GM19395 (cell line): ENCODE results near the gene ZNF273.
"Not testable (repeated sequence)": the region's sequence is repeated elsewhere in the genome, so short reads cannot be mapped to it uniquely, and the experiment has no call there.

Experiments used
- ATAC-seq: cut with Tn5 transposase; IDR thresholded peaks from one replicate; pipeline ENCODE4 v1.9.1; 2021; ENCODE audit warnings: mild to moderate bottlenecking, moderate library complexity; ENCODE audit not compliant: unreplicated experiment

ZNF273 gene

DNA sequence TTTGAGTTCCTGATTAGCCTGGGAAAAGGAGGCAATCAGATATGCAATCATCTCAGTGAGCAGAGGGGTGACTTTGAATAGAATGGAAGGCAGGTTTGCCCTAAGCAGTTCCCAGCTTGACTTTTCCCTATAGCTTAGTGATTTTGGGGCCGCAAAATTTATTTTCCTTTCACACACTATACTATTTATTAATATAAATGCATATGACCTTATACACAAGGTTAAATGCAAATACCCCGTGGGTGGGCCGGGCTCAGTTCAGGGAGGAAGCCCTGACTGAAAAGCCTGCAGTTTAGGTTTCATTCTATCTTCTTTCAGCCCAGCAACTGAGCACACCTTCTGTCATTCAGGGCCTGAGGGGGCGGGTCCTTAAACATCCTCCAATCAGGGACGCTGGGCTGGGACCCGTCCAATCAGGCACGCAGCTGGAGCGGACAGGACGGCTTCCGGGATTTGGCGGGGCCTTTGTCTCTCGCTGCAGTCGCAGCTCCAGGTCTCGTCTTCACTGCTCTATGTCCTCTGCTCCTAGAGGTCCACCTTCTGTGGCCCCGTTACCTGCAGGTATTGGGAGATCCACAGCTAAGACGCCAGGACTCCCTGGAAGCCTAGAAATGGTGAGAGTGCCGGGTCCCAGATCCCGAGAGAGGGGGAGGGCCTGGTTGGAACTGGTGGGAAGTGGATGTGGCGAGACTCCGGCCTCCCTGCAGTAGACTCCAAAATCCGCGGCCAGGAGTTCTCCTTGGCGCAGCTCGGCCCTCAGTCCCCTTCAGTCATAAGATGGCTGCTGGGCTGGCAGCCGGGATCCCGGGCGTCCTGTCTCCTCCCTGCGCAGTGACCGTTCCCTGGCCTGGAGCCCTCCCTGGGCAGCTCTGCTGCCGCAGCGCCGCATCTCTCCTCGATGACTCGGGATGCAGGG is at the start of gene ZNF273:
Gene ZNF273 (plus strand): TSS at position 468 of the 916 bp plus-strand sequence. CDS start 45 bp downstream, at position 513.
- peak; percentile 99 for ATAC-seq

DNA sequence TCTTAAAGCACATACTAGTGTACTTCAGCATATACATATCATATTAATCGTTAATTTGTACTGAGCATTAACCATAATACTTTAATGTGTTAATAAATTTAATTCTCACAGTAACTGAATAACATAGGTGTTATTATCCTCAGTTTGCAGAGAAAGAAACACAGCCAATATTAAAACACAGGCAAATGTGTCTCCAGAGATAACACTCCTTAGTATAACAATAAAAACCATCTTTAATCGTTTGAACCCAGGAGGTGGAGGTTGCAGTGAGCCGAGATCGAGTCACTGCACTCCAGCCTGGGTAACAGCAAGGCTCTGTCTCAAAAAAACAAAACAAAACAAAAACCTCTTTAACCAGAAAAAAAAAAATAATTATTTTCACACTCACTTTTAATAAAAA is 49.4 kb upstream of the ZNF273 start:
- no peak for ATAC-seq

DNA sequence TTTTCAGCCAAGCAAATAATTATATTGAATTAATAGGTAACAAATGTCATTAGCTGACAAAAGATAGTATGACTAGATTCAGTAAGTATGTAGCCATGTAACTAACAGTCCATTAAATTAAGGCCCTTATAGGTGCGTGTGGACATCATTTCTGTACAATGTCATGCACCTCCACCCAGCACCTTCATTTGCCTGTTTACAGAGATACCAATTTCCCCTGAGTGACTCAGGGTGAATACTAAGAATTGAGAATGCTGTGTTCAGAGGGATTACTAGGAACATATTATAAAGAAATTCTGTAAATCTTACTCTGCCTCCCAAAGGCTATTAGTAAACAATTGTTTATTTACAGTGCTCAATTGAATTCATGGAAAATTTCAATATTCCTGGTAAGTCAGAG is 48.1 kb upstream of the ZNF273 start:
- no peak for ATAC-seq

GRCh38 chr7:64863021-64863420 is 40.1 kb upstream of the ZNF273 start:
- ATAC-seq = no peak

- not testable (repeated sequence) for ATAC-seq
These were observed 39.5 kb upstream of the ZNF273 start for GRCh38 chr7:64863530-64863929.

GRCh38 chr7:64863969-64864368 is 39.1 kb upstream of the ZNF273 start:
- ATAC-seq = no peak

DNA sequence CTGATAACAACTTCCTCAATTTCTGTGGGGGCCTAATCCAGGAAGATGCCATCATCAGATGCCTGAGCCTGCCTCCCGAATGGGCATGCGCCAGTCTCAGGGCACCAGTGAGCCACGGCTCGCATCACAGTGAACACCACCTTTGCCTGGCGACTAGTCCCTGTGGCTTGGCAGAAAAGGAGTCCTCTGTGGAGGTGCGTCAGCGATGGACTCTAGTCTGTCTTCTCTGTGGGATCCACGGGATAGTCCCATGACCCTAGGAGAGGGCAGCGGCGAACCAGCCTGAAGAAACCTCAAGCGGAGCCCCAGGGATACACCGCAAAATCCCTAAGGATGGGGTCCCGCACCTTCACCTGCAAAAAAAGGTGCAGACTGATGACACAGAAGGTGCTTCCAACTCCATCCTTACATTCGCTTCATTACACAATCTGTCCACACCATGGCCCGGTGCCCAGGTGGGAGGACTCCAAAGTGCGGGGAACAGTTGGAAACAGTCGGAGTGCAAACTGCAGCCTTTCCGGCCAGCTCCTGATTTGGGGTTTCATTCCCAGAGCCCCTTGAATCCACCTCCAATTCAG is 35.1 kb upstream of the ZNF273 start:
- no peak for ATAC-seq

DNA sequence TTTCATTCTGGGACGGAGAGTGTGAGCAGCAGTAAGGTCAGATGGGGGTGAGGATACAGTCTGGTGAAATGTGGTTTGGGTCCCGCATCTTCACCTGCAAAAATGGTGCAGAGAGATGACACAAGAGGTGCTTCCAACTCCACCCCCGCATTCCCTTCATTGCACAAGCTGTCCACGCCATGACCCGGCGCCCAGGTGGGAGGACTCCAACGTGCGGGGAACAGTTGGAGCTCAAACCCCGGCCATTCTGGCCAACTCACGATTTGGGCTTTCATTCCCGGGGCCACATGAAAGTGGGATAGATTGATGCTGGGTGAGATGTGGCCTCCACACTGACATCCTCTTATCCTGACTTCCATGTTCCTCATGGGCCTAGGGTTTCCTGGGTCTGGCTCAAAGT is 34.6 kb upstream of the ZNF273 start:
- ATAC-seq = no peak

- no peak for ATAC-seq
These were observed 33.9 kb upstream of the ZNF273 start for GRCh38 chr7:64869121-64869725.

- ATAC-seq = no peak
These were observed 33.0 kb upstream of the ZNF273 start for GRCh38 chr7:64869912-64870562.

DNA sequence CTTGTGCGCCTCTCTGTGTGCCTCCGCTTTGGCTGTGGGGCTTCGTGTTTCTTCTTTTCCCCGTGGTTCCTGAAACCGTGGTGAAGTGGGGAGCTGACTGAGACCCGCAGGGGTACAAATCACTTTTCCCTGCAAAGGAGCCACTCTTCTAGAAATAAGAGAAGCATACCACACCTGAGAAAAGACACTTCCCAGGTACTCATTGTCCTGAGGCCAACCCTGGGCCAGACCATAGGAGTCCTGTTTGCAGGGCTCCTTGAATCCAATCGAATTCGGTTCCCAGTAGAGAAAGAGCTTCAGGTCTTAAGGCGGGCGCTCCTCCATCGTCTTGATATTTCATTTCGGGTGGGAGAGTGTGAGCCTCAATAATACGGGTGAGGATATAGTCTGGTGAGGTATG is 32.4 kb upstream of the ZNF273 start:
- ATAC-seq = no peak

DNA sequence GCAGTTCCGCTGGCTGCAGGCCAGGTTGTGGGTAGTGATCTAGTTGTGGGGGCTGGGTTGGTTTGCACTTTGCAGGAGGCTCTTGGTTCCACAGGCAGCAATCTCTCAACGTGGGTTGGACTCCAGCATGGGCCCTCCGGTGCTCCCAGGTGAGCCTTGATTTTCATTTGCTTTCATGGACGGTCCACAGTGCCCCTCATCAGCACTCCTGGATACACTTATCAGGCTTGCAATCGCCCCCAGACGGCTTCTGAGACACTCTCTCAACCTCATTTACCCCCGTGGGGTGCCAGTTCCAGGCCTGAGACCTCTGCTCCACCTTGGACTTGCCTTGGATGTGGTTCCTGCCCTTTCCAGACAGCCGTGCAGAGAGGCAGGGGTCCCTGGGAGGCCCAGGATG is 31.3 kb upstream of the ZNF273 start:
- no peak for ATAC-seq

- ATAC-seq = no peak
These were observed 30.5 kb upstream of the ZNF273 start for GRCh38 chr7:64872351-64873154.

DNA sequence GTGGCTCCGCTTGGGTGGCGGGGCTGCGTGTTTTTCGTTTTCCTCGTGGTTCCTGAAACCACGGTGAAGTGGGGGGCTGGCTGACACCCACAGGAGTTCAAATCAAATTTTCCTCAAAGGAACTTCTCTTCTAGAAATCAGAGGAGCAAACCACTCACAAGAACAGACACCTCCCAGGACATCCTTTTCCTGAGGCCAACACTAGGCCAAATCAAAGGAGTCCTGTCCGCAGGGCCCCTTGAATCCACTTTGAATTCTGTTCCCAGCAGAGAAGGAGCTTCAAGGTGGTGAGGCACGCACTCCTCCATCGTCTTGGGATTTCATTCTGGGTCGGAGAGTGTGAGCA is 29.9 kb upstream of the ZNF273 start:
- no peak for ATAC-seq

DNA sequence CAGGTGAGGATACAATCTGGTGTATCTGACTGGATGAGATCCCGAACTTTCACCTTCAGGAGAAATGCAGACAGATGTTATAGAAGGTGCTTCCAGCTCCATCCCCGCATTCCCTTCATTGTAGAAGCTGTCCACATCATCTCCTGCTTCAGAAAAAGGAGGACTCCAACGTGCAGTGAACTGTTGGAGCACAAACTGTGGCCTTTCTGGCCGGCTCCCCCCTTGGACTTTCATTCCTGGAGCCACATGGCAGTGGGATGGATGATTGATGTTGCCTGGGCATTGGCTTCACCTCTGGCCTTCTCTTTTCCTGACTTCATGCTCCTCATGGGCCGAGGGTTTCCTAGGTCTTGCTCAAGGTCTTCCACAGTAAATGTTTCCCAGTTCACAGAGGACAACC is 29.6 kb upstream of the ZNF273 start:
- no peak for ATAC-seq

GRCh38 chr7:64874114-64874513 is 29.0 kb upstream of the ZNF273 start:
- no peak for ATAC-seq

- ATAC-seq = no peak
These were observed 28.4 kb upstream of the ZNF273 start for GRCh38 chr7:64874562-64875250.

- no peak for ATAC-seq
These were observed 27.8 kb upstream of the ZNF273 start for GRCh38 chr7:64875258-64875657.

DNA sequence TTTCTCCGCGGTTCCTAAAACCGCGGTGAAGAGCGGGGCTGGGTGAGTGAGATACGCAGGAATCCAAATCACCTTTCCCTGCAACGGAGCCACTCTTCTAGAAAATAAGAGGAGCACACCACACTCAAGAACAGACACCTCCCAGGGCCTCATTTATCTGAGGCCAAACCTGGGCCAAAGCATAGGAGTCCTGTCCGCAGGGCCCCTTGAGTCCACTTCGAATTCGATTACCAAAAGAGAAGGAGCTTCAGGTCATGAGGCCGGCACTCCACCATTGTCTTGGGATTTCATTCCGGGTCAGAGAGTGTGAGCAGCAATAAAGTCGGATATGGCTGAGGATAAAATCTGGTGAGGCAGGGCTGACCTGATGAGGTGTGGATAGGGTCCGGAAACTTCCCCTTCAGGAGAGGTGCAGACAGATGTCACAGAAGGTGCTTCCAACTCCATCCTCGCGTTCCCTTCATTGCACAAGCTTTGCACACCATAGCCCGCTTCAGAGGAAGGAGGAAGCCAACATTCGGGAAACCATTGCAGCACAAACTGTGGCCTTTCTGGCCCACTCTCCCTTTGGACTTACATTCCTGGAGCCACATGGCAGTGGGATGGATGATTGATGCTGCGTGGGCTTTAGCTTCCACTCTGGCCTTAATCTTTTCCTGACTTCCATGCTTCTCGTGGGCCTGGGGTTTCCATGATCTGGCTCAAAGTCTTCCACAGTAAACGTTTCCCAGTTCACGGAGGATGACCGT is 27.2 kb upstream of the ZNF273 start:
- ATAC-seq = no peak
